ENCODE measurements around the gene CFAP65. TPM values are rescaled to one million over a fixed set of nuclear protein-coding genes. Genes with fewer than 3 reads are reported as not detected.

The CFAP65 gene
- total RNA-seq, 2 donors from 2014 or later = 4.4 TPM; not detected in 1

DNA sequence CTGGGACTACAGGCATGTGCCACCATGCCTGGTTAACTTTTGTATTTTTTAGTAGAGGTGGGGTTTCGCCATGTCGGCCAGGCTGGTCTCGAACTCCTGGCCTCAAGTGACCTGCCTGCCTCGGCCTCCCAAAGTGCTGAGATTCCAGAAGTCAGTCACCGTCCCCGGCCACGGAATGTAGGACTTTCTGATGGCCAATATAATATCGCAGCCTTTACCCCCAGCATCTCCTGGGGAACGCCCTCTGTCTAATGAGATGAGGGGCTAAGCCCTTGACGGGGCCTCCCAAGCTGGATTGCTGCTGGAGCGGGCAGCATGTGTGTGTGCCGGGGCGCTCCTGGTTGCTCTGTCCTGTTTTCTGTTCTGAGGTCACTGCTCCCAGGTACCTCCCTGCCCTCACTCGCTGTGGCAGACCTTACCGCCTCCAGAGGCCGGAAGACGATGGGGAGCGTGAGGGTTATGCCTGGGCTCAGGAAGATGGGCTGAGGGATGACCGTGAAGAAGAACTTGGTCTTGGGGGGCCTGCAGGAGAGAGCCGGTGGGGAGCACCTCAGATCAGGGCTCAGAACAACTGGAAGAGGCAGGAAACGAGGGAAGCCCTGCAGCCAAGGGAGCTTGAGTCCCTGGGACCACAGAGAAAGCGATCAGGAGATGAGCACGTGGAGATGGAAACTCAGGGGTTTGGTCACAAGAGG lies 9.1 kb downstream of the CFAP65 start:
- 79% methylated on average over 23 of the region's 23 CpGs for WGBS
- H3K27me3 ChIP-seq (replicated peaks; ENCODE audit: insufficient read depth) = no peaks in the 10 kb centered on the region
- TF ChIP-seq, protein P1, sequence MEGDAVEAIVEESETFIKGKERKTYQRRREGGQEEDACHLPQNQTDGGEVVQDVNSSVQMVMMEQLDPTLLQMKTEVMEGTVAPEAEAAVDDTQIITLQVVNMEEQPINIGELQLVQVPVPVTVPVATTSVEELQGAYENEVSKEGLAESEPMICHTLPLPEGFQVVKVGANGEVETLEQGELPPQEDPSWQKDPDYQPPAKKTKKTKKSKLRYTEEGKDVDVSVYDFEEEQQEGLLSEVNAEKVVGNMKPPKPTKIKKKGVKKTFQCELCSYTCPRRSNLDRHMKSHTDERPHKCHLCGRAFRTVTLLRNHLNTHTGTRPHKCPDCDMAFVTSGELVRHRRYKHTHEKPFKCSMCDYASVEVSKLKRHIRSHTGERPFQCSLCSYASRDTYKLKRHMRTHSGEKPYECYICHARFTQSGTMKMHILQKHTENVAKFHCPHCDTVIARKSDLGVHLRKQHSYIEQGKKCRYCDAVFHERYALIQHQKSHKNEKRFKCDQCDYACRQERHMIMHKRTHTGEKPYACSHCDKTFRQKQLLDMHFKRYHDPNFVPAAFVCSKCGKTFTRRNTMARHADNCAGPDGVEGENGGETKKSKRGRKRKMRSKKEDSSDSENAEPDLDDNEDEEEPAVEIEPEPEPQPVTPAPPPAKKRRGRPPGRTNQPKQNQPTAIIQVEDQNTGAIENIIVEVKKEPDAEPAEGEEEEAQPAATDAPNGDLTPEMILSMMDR (IDR thresholded peaks at IDR 0.05) = no peak
- TF ChIP-seq POLR2A (IDR thresholded peaks at IDR 0.05) = no peak
- no peak for TF ChIP-seq POLR2AphosphoS5 (IDR thresholded peaks at IDR 0.05)
- H3K27ac ChIP-seq = no peak overlapping the region
- H3K9me3 ChIP-seq = no peaks in the 10 kb centered on the region
- no peaks in the 10 kb centered on the region for H3K4me1 ChIP-seq (replicated peaks)
- no peak overlapping the region for H3K4me3 ChIP-seq
- no peaks in the 10 kb centered on the region for H3K36me3 ChIP-seq
- DNase-seq (ENCODE audit: low spot score) = no peak
- intact Hi-C loops (cut with DNase I) = no loop called here

DNA sequence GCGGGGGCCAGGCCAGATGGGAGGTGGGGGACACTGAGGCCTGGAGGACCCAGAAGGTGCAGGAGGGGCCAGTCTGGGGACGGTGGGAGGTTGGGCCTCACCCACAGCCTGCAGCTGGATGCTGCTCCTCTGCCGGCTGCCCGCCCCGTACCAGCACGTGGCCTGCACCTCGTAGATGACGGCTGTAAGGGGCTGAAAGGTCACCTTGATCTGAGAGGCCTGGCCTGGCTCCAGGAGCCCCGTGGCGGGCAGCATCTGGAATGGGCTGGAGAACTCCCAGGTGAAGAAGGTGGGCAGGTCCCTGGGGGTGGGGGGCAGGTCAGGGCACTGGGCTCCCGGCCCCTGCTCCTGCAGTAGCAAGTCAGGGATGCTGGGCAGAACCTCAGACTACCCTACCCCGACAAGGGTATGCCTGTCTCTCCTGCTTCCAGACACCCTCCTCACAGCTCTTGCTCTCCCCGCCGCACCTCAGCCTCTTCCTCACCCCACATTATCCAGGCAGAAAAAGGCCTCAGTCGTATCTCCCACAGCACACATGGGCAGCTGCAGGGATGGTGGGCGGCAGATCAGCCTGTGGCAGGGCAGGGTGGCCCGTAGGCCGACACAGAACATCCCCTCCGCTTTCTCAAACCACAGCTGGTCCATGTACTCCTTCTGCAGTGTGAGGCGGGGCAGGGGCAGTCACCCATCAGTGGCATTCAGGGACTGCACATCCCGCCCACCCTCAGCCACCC lies 10.1 kb downstream of the CFAP65 start:
- Histone ChIP-seq H3K27me3 (replicated peaks; ENCODE audit: insufficient read depth) (no peaks in the 10 kb centered on the region), H3K4me3 (no peak overlapping the region), H3K9me3 (no peaks in the 10 kb centered on the region), H3K4me1 (replicated peaks) (no peaks in the 10 kb centered on the region), H3K27ac (no peak overlapping the region), H3K36me3 (no peaks in the 10 kb centered on the region)
- TF ChIP-seq, protein P1 (IDR thresholded peaks at IDR 0.05) = no peak
- TF ChIP-seq POLR2A (IDR thresholded peaks at IDR 0.05) (no peak), POLR2AphosphoS5 (IDR thresholded peaks at IDR 0.05) (no peak)
- 73% methylated on average over 20 of the region's 21 CpGs for WGBS
- no peak for DNase-seq (ENCODE audit: low spot score)
- intact Hi-C loops (cut with DNase I) = no loop called here

GRCh38 chr2:219030177-219030940 lies 11.0 kb downstream of the CFAP65 start:
- WGBS = 76% methylated on average over 16 of the region's 16 CpGs
- Histone ChIP-seq H3K27me3 (replicated peaks; ENCODE audit: insufficient read depth) (no peaks in the 10 kb centered on the region), H3K4me3 (no peak overlapping the region), H3K9me3 (no peaks in the 10 kb centered on the region), H3K36me3 (no peaks in the 10 kb centered on the region), H3K27ac (no peak overlapping the region), H3K4me1 (replicated peaks) (no peaks in the 10 kb centered on the region)
- TF ChIP-seq POLR2AphosphoS5 (IDR thresholded peaks at IDR 0.05) (no peak), POLR2A (IDR thresholded peaks at IDR 0.05) (no peak)
- TF ChIP-seq, protein P1 (IDR thresholded peaks at IDR 0.05) = no peak
- intact Hi-C loops (cut with DNase I) = no loop called here
- DNase-seq (ENCODE audit: low spot score) = no peak

- no peaks in the 10 kb centered on the region for H3K27me3 ChIP-seq (replicated peaks; ENCODE audit: insufficient read depth)
- no peak overlapping the region for H3K4me3 ChIP-seq
- 45% methylated on average over 9 of the region's 9 CpGs for WGBS
- H3K9me3 ChIP-seq = no peaks in the 10 kb centered on the region
- DNase-seq (ENCODE audit: low spot score) = peak; percentile 77
- TF ChIP-seq, protein P1 (IDR thresholded peaks at IDR 0.05) = peak; percentile 88 to 95 (median 92)
- no peak for TF ChIP-seq POLR2A (IDR thresholded peaks at IDR 0.05)
- peak; percentile 39 for TF ChIP-seq POLR2AphosphoS5 (IDR thresholded peaks at IDR 0.05)
- intact Hi-C loops (cut with DNase I) = no loop called here
- H3K27ac ChIP-seq = no peak overlapping the region
- no peaks in the 10 kb centered on the region for H3K4me1 ChIP-seq (replicated peaks)
- H3K36me3 ChIP-seq = no peaks in the 10 kb centered on the region
These were observed 11.5 kb downstream of the CFAP65 start for GRCh38 chr2:219029829-219030165.
